Iris pigment epithelial cell (primary cell): ENCODE data around the gene TFE3.
A peak's percentile ranks its signal among the peaks of the same experiment; 100 is the strongest.

Experiments used
- DNase-seq: peaks from one replicate; pipeline ENCODE4 v3.0.0-alpha.2; 2011; ENCODE audit warnings: low read depth

The TFE3 gene

DNA sequence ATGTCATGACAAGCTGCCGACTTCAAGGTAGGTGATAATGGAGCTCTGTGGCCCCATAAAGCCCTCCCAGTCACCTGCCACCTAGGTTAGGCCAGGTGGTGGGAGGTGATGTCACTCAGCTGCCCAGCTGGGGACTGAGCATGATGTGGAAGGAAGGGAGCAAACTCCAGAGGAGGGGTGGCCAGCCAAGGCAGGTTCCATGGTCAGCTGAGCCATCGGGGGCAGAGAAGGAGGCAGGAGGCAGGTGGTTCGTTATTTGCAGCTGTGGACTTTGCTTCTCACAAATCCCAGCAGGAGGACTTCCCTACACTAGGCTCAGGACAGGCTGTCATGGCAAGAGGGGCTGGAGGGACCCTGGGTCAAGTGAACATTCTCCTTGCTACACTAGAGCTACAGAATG, 17.8 kb upstream of the TFE3 start:
- DNase-seq: no peak

DNA sequence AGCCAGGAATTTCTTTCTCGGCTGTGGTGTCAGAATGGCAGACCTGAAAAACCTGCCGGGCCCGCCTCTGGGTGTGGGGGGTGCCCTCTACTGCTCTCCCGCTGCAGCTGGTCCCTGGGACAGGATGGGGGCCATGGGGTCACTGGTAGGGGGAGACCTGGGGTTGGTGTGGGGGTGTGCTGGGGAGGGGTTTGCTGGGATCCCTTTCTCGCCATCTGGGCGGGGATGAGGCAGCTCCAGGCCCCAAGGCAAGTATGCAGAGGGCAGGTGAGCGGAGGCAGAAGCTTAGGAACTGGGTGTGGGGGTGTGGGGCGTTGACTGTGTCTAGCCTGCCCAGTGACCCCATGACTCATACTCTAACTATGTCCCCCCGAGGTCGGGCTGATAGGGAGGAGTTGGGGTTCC, 16.5 kb upstream of the TFE3 start:
- no peak for DNase-seq

DNA sequence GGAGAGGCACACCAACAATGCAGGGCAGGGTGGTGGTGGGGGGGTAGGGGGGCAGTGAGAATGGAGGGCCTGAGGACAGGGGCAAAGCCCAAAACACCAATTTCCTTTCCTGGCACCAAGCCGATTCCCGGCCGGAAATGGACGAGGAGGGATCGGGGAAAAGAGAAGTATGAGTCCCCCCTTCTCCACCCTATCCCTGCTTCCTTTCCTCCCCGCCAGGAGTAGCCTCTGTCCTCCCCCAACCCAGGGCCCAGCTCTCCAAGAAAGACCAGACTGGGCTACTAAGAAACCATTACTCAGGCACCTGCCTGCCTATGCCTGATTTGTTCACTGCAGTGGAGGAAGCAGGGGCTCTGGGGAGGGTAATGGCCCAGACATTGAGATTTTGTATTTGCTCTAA, 16.0 kb upstream of the TFE3 start:
- no peak for DNase-seq

DNA sequence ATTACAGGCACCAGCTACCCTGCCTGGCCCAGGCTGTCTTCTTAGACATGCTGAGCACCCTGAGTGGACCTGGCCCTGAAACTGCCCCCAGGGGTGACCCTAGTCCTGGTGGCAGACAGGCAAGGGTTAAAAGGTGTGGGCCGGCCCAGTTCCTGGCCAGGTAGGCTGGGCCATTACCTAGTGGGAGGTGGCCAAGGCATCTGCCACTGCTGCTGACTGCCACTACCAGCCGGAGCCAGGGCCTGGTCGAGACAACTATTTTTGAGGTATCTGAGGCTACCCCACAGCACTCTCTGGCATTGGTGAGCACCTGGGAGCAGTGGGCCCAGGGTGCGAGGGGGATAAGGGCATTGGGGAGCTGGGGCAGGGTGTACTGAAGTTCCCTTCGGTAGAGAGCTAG, 15.6 kb upstream of the TFE3 start, which contains the start of gene CCDC120:
Gene CCDC120 (plus strand): TSS at position 206 of the 400 bp plus-strand sequence. CDS start 3,043 bp downstream, outside the sequence.
- DNase-seq: no peak

DNA sequence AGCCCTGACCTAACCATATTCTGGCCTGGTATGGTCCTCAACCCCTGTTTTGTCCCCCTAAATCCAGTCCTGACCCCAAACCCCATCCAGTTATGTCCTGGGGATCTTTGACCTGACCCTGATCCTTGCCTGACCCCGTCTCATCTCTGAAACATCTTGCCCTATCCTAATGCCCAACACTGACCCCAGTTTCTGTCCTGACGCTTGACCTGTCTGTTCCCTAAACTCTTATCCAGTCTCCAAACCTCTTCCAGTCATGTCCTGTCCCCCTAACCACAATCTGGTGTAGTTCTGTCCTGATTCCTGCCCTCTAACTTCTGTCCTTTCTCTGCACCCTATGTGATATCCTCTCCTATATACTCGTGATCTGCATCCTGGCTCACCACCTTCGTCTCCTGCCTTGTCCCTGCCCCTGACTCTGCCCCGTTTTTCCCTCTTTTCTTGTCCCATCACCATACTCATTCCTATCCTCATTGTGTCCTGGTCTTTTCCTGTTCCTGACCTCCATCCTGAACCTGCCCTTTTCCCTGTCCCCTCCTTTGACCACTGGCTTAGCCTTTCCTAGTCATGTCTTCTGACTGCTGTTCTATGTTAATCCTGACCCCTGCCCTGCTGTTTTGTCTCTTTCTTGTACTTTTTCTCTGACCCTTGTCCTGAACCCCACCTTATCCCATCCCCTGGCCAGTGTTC, 11.1 kb upstream of the TFE3 start:
- DNase-seq: no peak

DNA sequence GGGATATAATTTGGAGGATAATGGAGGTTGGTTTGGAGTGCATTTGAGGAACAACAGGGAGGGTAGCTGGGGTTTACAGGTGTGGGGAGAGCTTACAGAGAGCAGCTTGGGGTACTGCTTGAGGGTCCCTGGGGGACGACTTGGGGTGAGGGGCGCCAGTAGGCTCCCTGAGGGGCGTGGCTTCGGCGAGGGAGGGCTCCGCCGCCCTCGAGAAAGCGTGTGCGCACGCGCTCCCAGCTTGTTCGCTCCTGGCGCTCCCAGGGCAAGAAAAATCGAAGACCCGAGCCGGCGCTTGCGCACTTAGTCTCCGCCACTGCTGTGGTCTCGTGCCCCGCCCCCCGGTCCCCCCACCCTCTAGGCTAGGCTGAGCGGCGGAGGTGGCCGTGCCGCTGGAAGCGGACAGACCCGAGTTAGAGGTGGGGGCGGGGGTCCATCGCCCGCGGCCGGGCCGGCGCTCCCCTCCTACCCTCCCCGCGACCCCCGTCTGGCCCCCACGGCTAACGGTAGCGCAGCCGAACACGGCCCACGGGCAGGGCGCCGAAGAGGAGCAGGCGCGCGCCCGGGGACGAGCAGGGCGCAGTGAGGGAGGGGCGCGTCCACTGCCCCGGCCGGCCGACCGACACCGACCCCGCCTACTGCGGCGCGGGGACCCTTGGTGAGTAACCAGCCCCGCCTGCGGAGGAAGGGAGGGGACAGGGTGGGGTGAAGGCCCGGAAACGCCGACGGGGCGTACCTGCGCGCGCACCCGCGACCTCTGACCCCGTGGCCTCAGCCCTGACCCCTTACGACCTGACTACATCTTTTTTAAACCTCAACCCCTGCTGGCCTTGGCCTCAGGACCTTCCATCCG, 10.3 kb upstream of the TFE3 start:
- peak; percentile 45 for DNase-seq

DNA sequence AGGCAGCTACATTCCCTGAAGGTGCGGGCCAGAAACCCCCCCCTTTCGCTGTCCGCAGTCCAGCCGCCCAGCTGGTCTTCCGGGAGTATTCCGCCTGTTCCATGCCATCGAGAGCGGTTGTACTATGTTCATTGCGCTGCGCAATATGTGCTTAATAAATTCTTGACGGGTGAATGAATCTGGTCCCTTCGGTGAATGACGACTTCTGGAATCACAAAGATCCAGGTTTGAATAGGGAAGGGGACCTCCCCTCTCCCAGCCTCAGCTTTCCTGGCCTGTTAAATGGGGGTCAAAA, 777 bp upstream of the TFE3 start:
- no peak for DNase-seq

DNA sequence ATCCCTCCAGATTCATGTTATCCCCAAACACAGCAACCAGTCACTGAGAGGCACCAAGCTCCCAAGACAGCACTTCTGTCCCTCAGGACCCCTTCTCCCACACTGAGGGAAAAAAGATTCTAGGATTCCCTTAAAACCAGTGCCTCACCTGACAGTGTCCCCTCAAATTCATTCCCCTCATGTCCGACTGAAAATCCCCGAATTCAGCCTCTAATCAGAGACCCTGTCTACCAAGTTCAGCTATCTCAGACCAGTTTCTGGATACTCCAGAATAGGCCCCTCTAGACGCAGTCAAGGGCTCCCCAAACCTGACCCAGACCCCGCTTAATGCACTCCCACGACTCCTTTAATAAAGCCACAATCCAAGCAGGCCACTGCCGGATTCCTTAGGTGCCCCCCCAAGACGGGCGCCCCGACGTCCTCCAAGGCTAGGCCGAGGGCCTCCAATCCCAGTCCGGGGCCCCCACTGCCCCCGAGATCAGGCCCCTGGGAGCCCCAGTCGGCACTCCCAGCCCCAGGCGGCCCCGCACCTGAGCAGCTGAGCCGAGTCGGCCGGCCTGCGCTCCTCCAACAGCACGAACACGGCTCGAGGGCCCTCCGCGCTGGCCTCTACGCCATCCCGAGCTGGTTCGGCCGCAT, 457 bp downstream of the TFE3 start:
- DNase-seq: no peak

DNA sequence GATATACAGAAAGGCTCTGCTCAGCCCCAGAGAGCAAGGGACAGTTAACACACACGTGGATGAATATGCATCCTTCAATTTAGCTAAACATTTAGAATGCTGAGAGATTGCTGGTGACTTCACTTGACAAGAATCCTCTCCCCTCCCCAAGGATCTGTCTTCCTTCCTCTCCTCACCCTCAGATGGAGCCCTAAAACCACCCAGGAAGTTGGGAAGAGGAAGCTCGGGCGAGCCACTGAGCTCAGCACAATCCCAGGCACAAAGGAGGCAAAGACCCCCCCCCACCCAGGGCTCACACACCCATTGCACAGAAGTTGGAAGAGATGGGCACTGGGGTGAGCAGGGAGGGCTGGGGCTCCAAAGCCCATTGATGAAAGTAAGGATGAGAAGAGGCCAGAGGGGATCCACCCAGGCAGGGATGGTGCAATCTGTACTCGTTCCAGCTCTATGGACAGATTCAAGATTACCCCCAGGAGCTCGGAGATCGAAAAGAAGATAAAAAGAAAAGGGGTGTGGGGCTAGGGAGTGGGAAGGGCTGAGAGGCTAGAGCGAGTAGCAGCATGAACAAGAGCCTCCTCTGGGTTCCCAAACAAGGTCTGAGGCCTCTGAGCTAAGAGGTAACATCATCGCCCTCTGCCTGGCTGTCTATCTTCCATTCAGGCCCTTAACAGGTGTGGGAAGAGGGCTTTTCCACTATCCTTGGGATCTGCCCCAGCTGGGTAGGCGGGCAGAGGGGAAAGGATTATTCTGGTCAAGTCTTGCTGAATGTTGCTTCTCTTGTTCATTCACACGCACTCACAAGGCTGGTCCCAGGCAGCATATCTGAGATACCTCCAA, 1.2 kb downstream of the TFE3 start:
- DNase-seq: peak; percentile 65

DNA sequence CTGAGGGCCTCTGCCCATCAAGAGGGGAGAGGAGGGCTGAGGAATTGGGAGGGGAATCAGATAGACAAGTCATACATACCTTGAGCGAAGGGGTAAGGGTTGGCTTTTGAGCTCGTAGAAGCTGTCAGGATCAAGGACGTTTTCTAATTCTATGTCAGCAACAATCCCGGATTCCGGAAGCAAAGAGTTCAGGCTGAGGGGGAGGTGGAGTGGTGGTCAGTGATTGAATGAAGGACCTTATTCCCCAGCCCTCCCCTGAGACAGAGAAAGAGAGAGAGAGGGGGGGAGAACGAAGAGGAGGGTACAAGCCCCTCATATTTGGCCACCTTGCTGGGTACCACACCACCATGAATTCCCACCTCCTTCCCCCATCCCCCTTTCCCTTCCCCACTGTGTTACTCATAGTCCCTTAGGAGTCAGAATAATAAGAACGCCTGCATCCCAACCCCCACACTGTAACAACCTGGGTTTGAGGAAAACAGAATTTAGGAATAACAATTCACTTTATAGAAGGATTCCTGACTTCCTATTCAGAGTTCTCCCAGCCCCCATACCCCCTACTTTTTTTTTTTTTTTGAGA, 2.7 kb downstream of the TFE3 start:
- peak; percentile 26 for DNase-seq

DNA sequence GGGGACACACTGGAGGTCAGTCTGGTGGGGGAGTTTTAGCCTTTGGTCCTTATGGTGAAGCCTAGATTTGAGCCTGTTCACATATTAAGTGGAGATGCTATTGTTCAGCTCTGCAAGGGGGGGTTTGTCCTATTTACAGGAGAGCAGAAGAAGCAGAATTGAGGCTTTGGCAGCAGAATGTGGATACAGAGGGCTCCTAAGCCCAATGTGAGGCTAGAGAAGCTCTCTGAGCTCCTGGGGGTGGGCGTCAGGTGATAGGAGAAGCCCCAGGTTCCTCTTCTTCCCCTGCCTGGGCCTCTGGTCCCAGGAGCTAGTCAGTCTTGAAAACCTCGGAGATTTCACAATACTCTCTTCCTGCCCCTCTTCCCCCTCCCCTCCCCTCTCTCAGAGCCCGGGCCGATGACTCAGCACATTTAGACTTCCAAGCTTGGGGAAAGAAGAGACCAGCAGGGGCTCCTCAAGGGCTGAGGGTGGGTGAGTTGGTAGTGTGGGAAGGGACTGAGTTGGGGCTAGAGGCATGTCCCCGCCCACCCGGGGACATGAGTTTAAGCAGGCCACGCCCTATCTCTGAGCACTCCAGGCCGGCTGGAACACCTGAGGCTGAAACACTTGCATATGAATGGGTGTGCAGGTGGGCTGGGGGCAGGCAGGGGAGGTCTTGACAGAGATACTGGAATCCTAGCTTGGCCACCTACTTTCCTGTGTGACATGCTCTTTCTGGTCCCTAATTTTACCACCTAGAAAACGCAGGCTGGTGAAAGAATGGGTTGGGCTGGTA, 3.4 kb downstream of the TFE3 start:
- DNase-seq: peak; percentile 93

DNA sequence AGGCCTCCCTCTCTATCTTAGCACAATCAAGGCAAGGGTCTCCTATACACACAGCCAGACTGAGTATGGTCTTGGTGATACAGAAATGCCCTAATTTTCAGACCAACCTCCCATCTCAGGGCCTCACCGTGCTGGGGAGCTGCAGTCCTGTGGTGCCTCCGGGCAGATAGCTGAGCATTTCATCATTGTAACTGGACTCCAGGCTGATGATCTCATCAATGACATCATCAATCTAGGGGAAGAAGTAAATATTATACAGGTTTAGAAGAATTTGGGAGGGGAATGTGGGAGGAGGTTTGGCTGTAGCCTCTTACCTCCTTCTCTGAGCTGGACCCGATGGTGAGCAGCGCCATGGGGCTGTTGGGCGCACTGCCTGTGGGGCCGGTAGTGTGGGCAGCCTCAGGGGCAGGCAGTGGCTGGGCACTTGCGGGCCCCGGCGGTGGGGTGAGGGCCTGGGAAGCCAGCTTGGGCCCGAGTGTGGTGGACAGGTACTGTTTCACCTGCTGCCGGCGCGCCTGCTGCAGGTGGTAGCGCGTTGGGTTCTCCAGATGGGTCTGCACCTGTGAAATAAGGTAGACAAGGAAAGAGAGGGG, 5.2 kb downstream of the TFE3 start:
- peak; percentile 75 for DNase-seq

DNA sequence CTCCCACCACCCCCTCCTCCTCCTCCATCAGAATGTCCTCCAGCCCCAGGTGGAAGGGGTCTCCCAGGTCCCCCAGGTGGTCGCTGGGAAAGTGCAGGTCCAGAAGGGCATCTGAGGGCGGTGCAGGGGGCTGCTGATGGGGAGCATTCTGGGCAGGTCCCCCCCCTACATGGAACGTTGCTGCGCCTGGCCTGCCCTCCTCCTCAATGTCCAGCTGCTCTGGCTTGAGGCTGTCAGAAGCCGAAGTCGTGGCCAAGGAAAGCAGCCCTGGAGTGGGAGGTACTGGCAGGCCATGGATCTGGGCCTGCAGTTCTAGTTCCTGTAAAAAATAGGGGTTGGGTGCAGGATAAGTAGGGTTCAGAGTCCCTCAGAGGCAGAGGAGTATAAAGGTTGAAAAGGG, 12.9 kb downstream of the TFE3 start:
- no peak for DNase-seq

DNA sequence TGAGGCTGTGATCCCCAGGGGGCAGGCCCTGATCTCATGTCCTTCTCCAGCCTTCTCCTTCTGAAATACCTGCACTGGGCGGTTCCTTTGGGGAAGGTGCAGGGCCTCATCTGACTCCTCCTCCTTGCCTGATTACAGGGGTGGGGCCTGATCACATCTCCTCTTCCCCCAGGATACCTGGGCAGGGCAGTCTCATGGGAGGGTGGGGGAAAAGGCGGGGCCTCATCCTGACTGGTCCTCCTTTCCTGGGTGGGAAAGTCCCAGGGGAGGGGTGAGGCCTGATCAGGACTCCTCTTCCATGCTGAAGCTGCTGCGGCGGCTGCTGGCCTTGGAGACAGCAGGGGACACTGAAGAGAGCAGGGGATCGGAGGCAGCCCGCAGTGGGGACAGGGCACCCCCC, 13.3 kb downstream of the TFE3 start:
- no peak for DNase-seq

DNA sequence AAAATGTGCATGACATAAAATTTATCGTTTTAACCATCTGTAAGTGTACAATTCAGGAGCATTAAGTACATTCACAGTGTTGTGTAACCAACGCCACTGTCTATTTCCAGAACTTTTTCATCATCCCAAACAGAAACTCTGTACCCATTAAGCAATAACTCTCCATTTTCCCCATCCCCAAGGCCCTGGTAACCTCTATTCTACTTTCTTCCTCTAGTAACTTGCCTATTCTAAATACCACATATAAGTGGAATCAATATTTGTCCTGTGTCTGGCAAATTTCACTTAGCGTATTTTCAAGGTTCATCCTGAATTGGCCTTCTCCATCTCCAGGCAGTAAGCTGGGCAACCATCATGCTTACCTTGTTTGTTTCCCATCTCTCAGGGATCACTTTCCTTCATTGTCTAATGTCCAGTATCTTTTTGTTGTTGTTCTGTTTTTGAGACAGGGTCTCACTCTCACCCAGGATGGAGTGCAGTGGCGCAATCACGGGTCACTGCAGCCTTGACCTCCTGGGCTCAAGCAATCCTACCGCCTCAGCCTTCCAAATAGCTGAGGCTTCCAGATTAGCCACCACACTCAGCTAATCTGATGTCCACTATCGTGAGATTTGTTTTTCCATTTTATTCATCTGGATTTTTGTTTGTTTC, 23.4 kb downstream of the TFE3 start:
- DNase-seq: no peak

DNA sequence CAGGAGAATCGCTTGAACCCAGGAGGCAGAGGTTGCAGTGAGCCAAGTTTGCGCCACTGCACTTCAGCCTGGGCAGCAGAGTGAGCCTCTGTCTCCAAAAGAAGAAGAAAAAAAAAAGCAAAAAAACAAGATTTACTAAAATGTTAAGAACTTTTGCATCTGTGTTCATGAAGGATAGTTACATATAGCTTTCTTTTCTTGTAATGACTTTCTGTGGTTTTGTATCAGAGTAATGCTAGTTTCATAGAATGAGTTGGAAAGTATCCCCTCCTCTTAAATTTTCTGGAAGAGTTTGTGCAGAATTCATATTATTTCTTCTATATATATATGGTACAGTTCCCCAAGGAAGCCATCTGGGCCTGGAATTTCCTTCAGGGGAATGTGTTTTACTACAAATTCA, 24.1 kb downstream of the TFE3 start:
- DNase-seq: no peak

DNA sequence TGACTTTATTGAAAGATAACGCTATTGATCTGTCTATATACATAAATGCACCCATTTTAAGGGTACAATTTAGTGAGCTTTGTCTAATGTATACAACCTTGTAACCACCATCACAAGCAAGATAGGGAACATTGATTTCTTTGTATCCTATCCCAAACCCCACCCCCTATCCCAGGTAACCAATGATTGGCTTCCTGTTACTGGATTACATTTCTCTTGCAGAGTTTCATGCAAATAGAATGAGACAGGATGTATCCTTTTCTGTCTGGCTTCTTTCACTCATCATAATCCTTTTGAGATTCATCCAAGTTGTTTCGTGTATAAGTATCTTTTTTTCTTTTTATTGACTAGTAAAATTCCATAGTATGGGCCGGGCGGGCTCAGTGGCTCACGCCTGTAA, 39.5 kb downstream of the TFE3 start:
- DNase-seq: peak; percentile 11

DNA sequence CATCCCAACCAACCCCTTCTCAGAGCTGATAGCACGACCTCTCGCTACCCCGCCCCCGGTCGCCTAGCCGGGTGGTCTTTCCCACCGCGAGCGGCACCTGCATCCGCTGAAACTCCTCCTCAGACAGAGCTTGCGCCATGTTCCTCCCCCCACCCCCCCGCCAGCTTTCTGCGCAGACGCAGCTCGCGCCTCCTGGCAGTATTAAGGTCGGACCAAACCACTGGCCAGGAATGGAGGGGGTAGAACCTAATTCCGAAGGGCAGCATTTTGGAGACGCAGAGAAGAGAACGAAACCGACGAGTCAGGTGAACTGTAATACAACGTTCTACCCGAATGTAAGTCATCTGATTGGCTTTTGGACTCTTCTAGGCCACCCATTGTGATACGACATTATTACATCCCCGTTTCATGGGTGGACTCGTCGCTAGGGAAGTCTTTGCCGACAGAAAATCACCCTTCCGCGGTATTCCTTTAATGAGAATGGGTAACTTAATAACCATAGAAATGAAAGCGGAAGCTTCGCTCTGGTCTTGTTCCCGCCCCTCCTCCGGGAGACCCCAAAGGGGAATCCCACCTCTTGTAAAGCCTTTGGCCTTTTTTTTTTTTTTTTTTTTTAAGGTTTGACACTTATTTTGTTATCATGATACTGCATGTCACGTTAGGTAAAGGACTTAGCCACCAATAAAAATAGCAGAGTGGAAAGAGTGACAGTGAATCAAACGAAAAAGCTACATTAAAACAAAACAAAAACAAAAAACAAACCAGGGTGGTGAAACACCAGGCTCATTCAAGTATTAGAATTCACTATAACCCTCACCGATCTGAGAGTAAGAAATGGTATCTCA, 40.8 kb downstream of the TFE3 start, which contains the start of gene GRIPAP1:
Gene GRIPAP1 (minus strand): TSS at position 174 of the 845 bp plus-strand sequence. CDS start 35 bp downstream, at position 139.
- DNase-seq: peak; percentile 88

DNA sequence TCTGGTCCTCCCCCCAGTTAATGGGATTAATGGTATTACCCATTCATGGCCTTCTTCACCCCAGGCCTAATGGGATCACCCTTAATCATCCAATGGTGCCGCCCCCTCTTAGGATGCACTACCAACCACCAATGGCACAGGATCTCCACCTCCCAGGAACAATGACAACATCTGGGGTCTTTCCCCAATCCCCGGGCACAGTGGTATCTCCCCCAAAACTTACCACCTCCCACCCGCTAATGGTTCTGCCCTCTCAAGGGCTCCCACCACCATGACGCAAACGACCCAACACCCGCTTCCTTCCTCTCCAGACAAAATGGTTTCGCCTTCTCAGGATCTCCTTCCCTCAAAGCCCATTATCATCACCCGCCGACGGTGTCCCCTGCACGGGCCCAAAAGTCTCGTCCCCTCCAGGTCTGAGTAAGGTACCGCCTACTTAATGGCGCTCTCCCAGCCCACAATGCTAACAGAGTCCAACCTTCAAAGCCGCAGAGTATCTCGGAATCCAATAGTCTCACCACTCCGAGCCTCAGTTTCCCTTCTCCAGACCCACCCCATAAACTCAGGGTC, 41.6 kb downstream of the TFE3 start:
- DNase-seq: peak; percentile 37
